ENCODE results near the gene GDPD5.

The GDPD5 gene

GRCh38 chr11:75443043-75443442, 82.7 kb downstream of the GDPD5 start:
- no peak for DNase-seq

- DNase-seq, result no peak
These were observed 83.4 kb downstream of the GDPD5 start for GRCh38 chr11:75442161-75442885.

- no peak for DNase-seq
These were observed 84.0 kb downstream of the GDPD5 start for GRCh38 chr11:75441804-75442132.

GRCh38 chr11:75440960-75441803, 84.6 kb downstream of the GDPD5 start:
- no peak for DNase-seq

- no peak for DNase-seq
These were observed 86.1 kb downstream of the GDPD5 start for GRCh38 chr11:75439495-75440120.

GRCh38 chr11:75439026-75439425, 86.7 kb downstream of the GDPD5 start:
- no peak for DNase-seq

- DNase-seq, result no peak
These were observed 87.6 kb downstream of the GDPD5 start for GRCh38 chr11:75437966-75438659.

- no peak for DNase-seq
These were observed 88.9 kb downstream of the GDPD5 start for GRCh38 chr11:75436806-75437205.

GRCh38 chr11:75435571-75435925, 90.2 kb downstream of the GDPD5 start:
- DNase-seq, result no peak

- DNase-seq, result no peak
These were observed 90.7 kb downstream of the GDPD5 start for GRCh38 chr11:75434886-75435570.

- DNase-seq, result no peak
These were observed 91.7 kb downstream of the GDPD5 start for GRCh38 chr11:75434051-75434450.

- DNase-seq, result no peak
These were observed 92.3 kb downstream of the GDPD5 start for GRCh38 chr11:75433443-75433842.

GRCh38 chr11:75432911-75433321, 92.8 kb downstream of the GDPD5 start, which contains the start of gene KLHL35:
Gene KLHL35 (minus strand): TSS chr11:75433203. CDS start chr11:75430629, 2,574 bp downstream.
- no peak for DNase-seq

GRCh38 chr11:75431533-75432525, 93.9 kb downstream of the GDPD5 start:
- no peak for DNase-seq

- DNase-seq, result no peak
These were observed 94.8 kb downstream of the GDPD5 start for GRCh38 chr11:75430714-75431532.

- DNase-seq, result peak; percentile 68 to 87 (median 72)
These were observed 95.6 kb downstream of the GDPD5 start for GRCh38 chr11:75429902-75430713.

- DNase-seq, result no peak
These were observed 96.2 kb downstream of the GDPD5 start for GRCh38 chr11:75429641-75429901.

- DNase-seq, result no peak
These were observed 96.6 kb downstream of the GDPD5 start for GRCh38 chr11:75428989-75429640.

GRCh38 chr11:75428281-75428724, 97.4 kb downstream of the GDPD5 start:
- peak; percentile 77 to 89 (median 87) for DNase-seq

All from suppressor macrophage treated with lipopolysaccharide for 1 hour (primary cell).